ENCODE data around the gene STEAP1B. TPM values are rescaled to one million over a fixed set of nuclear protein-coding genes. Genes with fewer than 3 reads are reported as not detected.

STEAP1B gene
- polyA plus RNA-seq, 6 donors from 2014 or later: 5.3 to 37.3 (median 30.2) TPM

- DNase-seq: no peak
- Mint-ChIP-seq H3K27ac (peak overlapping the region in 1 of 6 donors; percentile 20), H3K27me3 (peaks cover 0 to 9% (median 0%) of the 10 kb centered on the region in 3 donors), H3K36me3 (no peaks in the 10 kb centered on the region), H3K4me1 (no peaks in the 10 kb centered on the region), H3K9me3 (no peaks in the 10 kb centered on the region), H3K4me3 (no peak overlapping the region)
- ATAC-seq (ENCODE audit: low read depth in 2 of 2): no peak
Measured at GRCh38 chr7:22373388-22373787, 126.6 kb downstream of the STEAP1B start.

- DNase-seq (no peak), ATAC-seq (ENCODE audit: low read depth in 2 of 2) (no peak)
- no peaks in the 10 kb centered on the region for H3K9me3 Mint-ChIP-seq
- peak overlapping the region in 3 of 6 donors; percentile 6 to 20 (median 20) for H3K27ac Mint-ChIP-seq
- H3K4me3 Mint-ChIP-seq: no peak overlapping the region
- H3K4me1 Mint-ChIP-seq: no peaks in the 10 kb centered on the region
- H3K36me3 Mint-ChIP-seq: no peaks in the 10 kb centered on the region
- peaks cover 0 to 9% (median 0%) of the 10 kb centered on the region in 3 donors for H3K27me3 Mint-ChIP-seq
Measured at GRCh38 chr7:22372863-22373262, 127.1 kb downstream of the STEAP1B start.

- Mint-ChIP-seq H3K27ac (peak overlapping the region in 1 of 6 donors; percentile 13), H3K4me1 (no peaks in the 10 kb centered on the region), H3K27me3 (peaks cover 0 to 5% (median 0%) of the 10 kb centered on the region in 3 donors), H3K4me3 (no peak overlapping the region), H3K9me3 (no peaks in the 10 kb centered on the region), H3K36me3 (no peaks in the 10 kb centered on the region)
- ATAC-seq (ENCODE audit: low read depth in 2 of 2) (no peak), DNase-seq (no peak)
Measured at GRCh38 chr7:22371878-22372277, 128.1 kb downstream of the STEAP1B start.

Other genes starting within 250 kb of the STEAP1B start
- gene RAPGEF5, start 143.0 kb downstream of the STEAP1B start, polyA plus RNA-seq (ENCODE audit: low read depth in 6 of 6): 1 to 10 TPM; 1.4 to 6.8 (median 3.0) TPM
- gene IL6, start 227.0 kb upstream of the STEAP1B start, polyA plus RNA-seq (ENCODE audit: low read depth in 6 of 6): 10 to 100 TPM in 3 of 6 donors, 1 to 10 TPM in 3; 6.1 to 35.9 (median 9.4) TPM